Astrocyte (in vitro differentiated cells and primary cell): ENCODE measurements around the gene NME7.

Source experiments
- EZH2 ChIP-seq: IDR thresholded peaks from 2 replicates; pipeline ENCODE4 v1.6.1; 2012; ENCODE audit warnings: mild to moderate bottlenecking, low read length, inconsistent platforms; ENCODE audit not compliant: insufficient read depth
- TF ChIP-seq, protein P1 (sequence below): IDR thresholded peaks from 2 replicates; pipeline ENCODE4 v1.5.1; 2011; ENCODE audit warnings: low read depth, mild to moderate bottlenecking, inconsistent platforms, low read length, moderate library complexity; ENCODE audit not compliant: insufficient read depth

DNA sequence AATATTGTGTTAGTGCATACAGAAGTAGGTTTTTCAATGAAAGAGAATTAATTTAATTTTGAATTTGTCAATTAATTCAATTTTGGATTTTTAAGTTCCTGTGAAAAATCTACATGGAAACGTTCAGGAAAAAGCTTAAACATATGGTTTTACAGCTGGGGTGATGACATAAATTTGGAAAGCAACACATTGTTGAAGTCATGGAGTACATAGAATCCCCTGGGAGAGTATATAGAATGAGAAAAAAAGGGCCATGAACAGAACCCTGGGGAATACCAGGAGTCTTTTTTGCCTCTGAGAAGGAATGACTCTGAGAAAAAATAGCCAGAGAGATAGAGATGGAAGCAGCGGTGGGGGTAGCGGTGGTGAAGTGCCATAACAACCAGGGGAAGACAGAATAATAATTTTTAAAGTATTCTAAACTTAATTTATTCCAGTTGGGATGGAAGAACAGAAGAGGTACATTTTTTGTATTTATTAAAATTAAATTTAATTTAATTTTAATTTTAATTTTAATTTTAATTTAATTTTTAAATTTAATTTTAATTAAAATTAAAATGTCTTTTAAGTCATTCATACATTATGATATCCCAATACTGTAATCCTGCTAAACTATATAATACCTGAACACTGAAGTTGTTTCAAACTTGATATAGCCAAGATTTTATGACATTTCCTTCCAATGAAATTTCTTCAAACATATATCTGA, 48.9 kb downstream of the NME7 start:
- no peak for TF ChIP-seq EZH2
- TF ChIP-seq, protein P1, sequence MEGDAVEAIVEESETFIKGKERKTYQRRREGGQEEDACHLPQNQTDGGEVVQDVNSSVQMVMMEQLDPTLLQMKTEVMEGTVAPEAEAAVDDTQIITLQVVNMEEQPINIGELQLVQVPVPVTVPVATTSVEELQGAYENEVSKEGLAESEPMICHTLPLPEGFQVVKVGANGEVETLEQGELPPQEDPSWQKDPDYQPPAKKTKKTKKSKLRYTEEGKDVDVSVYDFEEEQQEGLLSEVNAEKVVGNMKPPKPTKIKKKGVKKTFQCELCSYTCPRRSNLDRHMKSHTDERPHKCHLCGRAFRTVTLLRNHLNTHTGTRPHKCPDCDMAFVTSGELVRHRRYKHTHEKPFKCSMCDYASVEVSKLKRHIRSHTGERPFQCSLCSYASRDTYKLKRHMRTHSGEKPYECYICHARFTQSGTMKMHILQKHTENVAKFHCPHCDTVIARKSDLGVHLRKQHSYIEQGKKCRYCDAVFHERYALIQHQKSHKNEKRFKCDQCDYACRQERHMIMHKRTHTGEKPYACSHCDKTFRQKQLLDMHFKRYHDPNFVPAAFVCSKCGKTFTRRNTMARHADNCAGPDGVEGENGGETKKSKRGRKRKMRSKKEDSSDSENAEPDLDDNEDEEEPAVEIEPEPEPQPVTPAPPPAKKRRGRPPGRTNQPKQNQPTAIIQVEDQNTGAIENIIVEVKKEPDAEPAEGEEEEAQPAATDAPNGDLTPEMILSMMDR: no peak
